G401 (cell line): Measurements from ENCODE around the gene EMC1. TPM values are rescaled to one million over a fixed set of nuclear protein-coding genes. Genes with fewer than 3 reads are reported as not detected.
"Not testable (repeated sequence)": the region's sequence is repeated elsewhere in the genome, so short reads cannot be mapped to it uniquely, and the experiment has no call there.

Experiments used
- DNase-seq: peaks from one replicate; pipeline ENCODE4 v3.0.0-alpha.2; 2015; ENCODE audit warnings: low spot score
- in situ Hi-C: cut with HindIII; loops from 2 replicates; pipeline ENCODE4 v1.10.0; 2016; ENCODE audit warnings: low sequenced_read_pairs, mixed read lengths
- total RNA-seq: library from RNA; depleted of rRNA; stranded (reverse); fragments of >200 nt; shearing (Covaris generic); gene quantifications from 2 replicates; pipeline ENCODE4 v1.2.3, GENCODE V29; 2014; rRNA removed

The EMC1 gene
- 63.9 and 65.0 TPM in 2 replicates for total RNA-seq

- DNase-seq: peak; percentile 81
- in situ Hi-C loops: no loop called here
These were observed at the start of gene EMC1, which contains the start of gene MRTO4 for GRCh38 chr1:19251305-19252196. EMC1 (minus strand) TSS chr1:19251524; CDS start chr1:19251509, 15 bp downstream. MRTO4 (plus strand) TSS chr1:19251805; CDS start chr1:19251836, 31 bp downstream.

GRCh38 chr1:19300211-19300610, 48.9 kb upstream of the EMC1 start:
- DNase-seq: no peak
- in situ Hi-C loops: no loop called here

- DNase-seq: no peak
- in situ Hi-C loops: no loop called here
These were observed 43.3 kb upstream of the EMC1 start for GRCh38 chr1:19294638-19295037.

- in situ Hi-C loops: no loop called here
- no peak for DNase-seq
These were observed 37.9 kb upstream of the EMC1 start for GRCh38 chr1:19289244-19289643.

- DNase-seq: peak; percentile 21
- in situ Hi-C loops: not testable (repeated sequence)
These were observed 37.3 kb upstream of the EMC1 start, which contains the start of gene AKR7A3 for GRCh38 chr1:19288324-19289241. AKR7A3 (minus strand) TSS chr1:19288770; CDS start chr1:19288709, 61 bp downstream.

GRCh38 chr1:19287436-19288185, 36.3 kb upstream of the EMC1 start:
- no peak for DNase-seq
- in situ Hi-C loops: no loop called here

- in situ Hi-C loops: not testable (repeated sequence)
These were observed 34.5 kb upstream of the EMC1 start for GRCh38 chr1:19285807-19286206.

GRCh38 chr1:19285366-19285765, 34.0 kb upstream of the EMC1 start:
- DNase-seq, in situ Hi-C loops: not testable (repeated sequence)

More at GRCh38 chr1:19285807-19286206, 34.5 kb upstream of the EMC1 start:
- not testable (repeated sequence) for DNase-seq

- in situ Hi-C loops: no loop called here
- DNase-seq: no peak
These were observed 33.6 kb upstream of the EMC1 start for GRCh38 chr1:19284881-19285280.

- no peak for DNase-seq
- in situ Hi-C loops: no loop called here
These were observed 32.6 kb upstream of the EMC1 start for GRCh38 chr1:19283891-19284290.

GRCh38 chr1:19274636-19275035, 23.3 kb upstream of the EMC1 start:
- in situ Hi-C loops: no loop called here
- DNase-seq: no peak

GRCh38 chr1:19273844-19274531, 22.7 kb upstream of the EMC1 start:
- in situ Hi-C loops, DNase-seq: not testable (repeated sequence)

GRCh38 chr1:19273106-19273843, 22.0 kb upstream of the EMC1 start:
- in situ Hi-C loops: no loop called here
- no peak for DNase-seq

GRCh38 chr1:19272064-19272463, 20.7 kb upstream of the EMC1 start:
- in situ Hi-C loops: no loop called here
- no peak for DNase-seq

GRCh38 chr1:19270343-19270730, 19.0 kb upstream of the EMC1 start:
- DNase-seq, in situ Hi-C loops: not testable (repeated sequence)

- in situ Hi-C loops, DNase-seq: not testable (repeated sequence)
These were observed 18.4 kb upstream of the EMC1 start for GRCh38 chr1:19269427-19270342.

- in situ Hi-C loops: no loop called here
- no peak for DNase-seq
These were observed 17.1 kb upstream of the EMC1 start for GRCh38 chr1:19268445-19268844.
